ENCODE measurements around the gene RAB17. TPM values are rescaled to one million over a fixed set of nuclear protein-coding genes. Genes with fewer than 3 reads are reported as not detected.

Gene RAB17
- total RNA-seq, 1 experiment from 2014 or later = 23.6 TPM

GRCh38 chr2:237599465-237600110 is 9.1 kb upstream of the RAB17 start:
- ChIA-PET CTCF (interaction anchor here (1.4 kb wide), 1 partner anchor 7 kb away, joined by 3 read pairs; no protein-coding TSS in a partner anchor), POLR2A (no interaction called here)
- BruUV-seq (replicated peaks) = no TSS peak
- DNase-seq (ENCODE audit: low read depth, low spot score) (no peak), ATAC-seq (no peak)
- H3K4me1 ChIP-seq (ENCODE audit: control insufficient read depth, insufficient read depth, low read length) = peaks cover 16% of the 10 kb centered on the region
- H3K36me3 ChIP-seq (ENCODE audit: control insufficient read depth, insufficient read depth, low read length) = no peaks in the 10 kb centered on the region
- in situ Hi-C loops (cut with HindIII; ENCODE audit: low pct_unique_long_range_greater_than_20kb, low sequenced_read_pairs) = no loop called here
- intact Hi-C loops (cut with micrococcal nuclease; ENCODE audit: unreplicated experiment) = loop anchor here (10.0 kb wide), 1 partner anchor 145 kb away; no protein-coding TSS in a partner anchor
- no peaks in the 10 kb centered on the region for H3K27me3 ChIP-seq (ENCODE audit: control insufficient read depth, insufficient read depth, low read length)
- no peak for TF ChIP-seq TCF7L2 (IDR thresholded peaks at IDR 0.05; ENCODE audit: low read depth, low read length)
- no peak for TF ChIP-seq CTCF (IDR thresholded peaks at IDR 0.05)
- no peak for TF ChIP-seq REST (IDR thresholded peaks at IDR 0.05; ENCODE audit: insufficient read depth in 1 of 2, low read depth in 2 of 2, low read length in 1 of 2)
- no peak for TF ChIP-seq POLR2AphosphoS5 (IDR thresholded peaks at IDR 0.05; ENCODE audit: low read depth, low read length)
- no peak for TF ChIP-seq SIN3A (IDR thresholded peaks at IDR 0.05; ENCODE audit: borderline replicate concordance, insufficient read depth, low read depth, low read length)
- H3K27ac ChIP-seq (ENCODE audit: low read length) = peak overlapping the region; percentile 52; the same call in 1 of the 2 replicates
- no peaks in the 10 kb centered on the region for H3K9me3 ChIP-seq (ENCODE audit: control insufficient read depth, insufficient read depth, low read depth, low read length)
- H3K4me3 ChIP-seq (ENCODE audit: low read depth in 2 of 2, low read length in 2 of 2) = no peak overlapping the region

GRCh38 chr2:237598468-237599208 is 8.1 kb upstream of the RAB17 start:
- intact Hi-C loops (cut with micrococcal nuclease; ENCODE audit: unreplicated experiment) (loop anchor here (10.0 kb wide), 1 partner anchor 146 kb away; no protein-coding TSS in a partner anchor), in situ Hi-C loops (cut with HindIII; ENCODE audit: low pct_unique_long_range_greater_than_20kb, low sequenced_read_pairs) (no loop called here)
- DNase-seq (ENCODE audit: low read depth, low spot score) (no peak), ATAC-seq (no peak)
- TF ChIP-seq TCF7L2 (IDR thresholded peaks at IDR 0.05; ENCODE audit: low read depth, low read length) (no peak), REST (IDR thresholded peaks at IDR 0.05; ENCODE audit: insufficient read depth in 1 of 2, low read depth in 2 of 2, low read length in 1 of 2) (no peak), POLR2AphosphoS5 (IDR thresholded peaks at IDR 0.05; ENCODE audit: low read depth, low read length) (no peak), SIN3A (IDR thresholded peaks at IDR 0.05; ENCODE audit: borderline replicate concordance, insufficient read depth, low read depth, low read length) (no peak), CTCF (IDR thresholded peaks at IDR 0.05) (no peak)
- no peak overlapping the region for H3K4me3 ChIP-seq (ENCODE audit: low read depth in 2 of 2, low read length in 2 of 2)
- H3K9me3 ChIP-seq (ENCODE audit: control insufficient read depth, insufficient read depth, low read depth, low read length) = no peaks in the 10 kb centered on the region
- H3K4me1 ChIP-seq (ENCODE audit: control insufficient read depth, insufficient read depth, low read length) = peaks cover 24% of the 10 kb centered on the region
- BruUV-seq (replicated peaks) = no TSS peak
- H3K27ac ChIP-seq (ENCODE audit: low read length) = peak overlapping the region; percentile 35; the same call in 1 of the 2 replicates
- ChIA-PET CTCF (no interaction called here), POLR2A (no interaction called here)
- no peaks in the 10 kb centered on the region for H3K27me3 ChIP-seq (ENCODE audit: control insufficient read depth, insufficient read depth, low read length)
- H3K36me3 ChIP-seq (ENCODE audit: control insufficient read depth, insufficient read depth, low read length) = no peaks in the 10 kb centered on the region
